Loucy (cell line): Measurements from ENCODE around the gene TRPV2.

Experiments used
- CTCF ChIP-seq: fragments of 200-600 bp; sonication (generic); conservative IDR thresholded peaks from 2 replicates; pipeline ENCODE4 v1.5.1; 2014; ENCODE audit warnings: mild to moderate bottlenecking, antibody characterized with exemption, low read length
- EZH2phosphoT487 ChIP-seq: fragments of 200-600 bp; IDR thresholded peaks from 2 replicates; pipeline ENCODE4 v1.6.1; 2018; ENCODE audit warnings: antibody characterized with exemption, mild to moderate bottlenecking, moderate library complexity, borderline replicate concordance

GRCh38 chr17:16461606-16461866 is 46.2 kb downstream of the TRPV2 start:
- TF ChIP-seq CTCF (no peak), EZH2phosphoT487 (no peak)
